GM21576 (cell line): Measurements from ENCODE around the gene FOXN3.

ENCODE experiments used
- ATAC-seq: cut with Tn5 transposase; IDR thresholded peaks from one replicate; pipeline ENCODE4 v1.9.1; 2021; ENCODE audit warnings: mild to moderate bottlenecking, moderate library complexity; ENCODE audit not compliant: unreplicated experiment

FOXN3 gene

DNA sequence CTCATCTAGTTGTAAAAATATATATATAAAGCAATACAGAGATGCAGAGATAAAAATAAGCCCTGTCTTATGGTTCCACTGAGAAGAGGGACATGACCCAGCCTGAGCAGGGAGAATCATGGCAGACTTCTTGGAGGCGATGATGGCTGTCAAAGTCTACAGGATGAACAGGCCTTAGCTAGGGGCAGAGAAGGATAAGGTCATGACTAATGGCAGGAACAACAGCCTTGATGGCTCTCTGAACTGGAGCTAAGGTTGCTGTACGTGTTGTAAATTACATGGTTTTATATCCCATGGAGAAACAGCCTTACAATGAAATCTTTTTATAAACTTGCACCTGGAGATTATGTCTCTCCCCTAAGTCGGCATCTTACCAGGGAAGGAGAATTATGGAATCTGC, 32.4 kb downstream of the FOXN3 start:
- no peak for ATAC-seq

DNA sequence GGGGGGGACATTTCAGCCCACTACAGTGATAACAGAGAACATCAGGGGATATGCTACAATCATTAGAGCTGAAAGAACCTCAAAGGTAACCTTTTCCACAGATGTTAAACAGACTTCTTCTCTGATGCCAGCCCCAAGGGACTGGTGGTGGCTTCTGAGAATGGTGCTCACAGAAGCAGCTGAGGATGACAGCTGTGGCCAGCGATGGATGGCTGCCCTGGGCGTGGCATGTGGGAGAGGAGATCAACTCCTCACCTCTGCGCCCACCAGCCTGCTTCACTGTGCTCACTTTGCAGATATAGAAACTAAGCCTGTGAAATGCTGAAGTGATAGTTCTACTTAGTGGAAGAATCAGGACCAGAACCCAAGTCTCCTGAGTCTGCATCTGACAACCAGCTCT, 33.0 kb downstream of the FOXN3 start:
- ATAC-seq: peak; percentile 91

DNA sequence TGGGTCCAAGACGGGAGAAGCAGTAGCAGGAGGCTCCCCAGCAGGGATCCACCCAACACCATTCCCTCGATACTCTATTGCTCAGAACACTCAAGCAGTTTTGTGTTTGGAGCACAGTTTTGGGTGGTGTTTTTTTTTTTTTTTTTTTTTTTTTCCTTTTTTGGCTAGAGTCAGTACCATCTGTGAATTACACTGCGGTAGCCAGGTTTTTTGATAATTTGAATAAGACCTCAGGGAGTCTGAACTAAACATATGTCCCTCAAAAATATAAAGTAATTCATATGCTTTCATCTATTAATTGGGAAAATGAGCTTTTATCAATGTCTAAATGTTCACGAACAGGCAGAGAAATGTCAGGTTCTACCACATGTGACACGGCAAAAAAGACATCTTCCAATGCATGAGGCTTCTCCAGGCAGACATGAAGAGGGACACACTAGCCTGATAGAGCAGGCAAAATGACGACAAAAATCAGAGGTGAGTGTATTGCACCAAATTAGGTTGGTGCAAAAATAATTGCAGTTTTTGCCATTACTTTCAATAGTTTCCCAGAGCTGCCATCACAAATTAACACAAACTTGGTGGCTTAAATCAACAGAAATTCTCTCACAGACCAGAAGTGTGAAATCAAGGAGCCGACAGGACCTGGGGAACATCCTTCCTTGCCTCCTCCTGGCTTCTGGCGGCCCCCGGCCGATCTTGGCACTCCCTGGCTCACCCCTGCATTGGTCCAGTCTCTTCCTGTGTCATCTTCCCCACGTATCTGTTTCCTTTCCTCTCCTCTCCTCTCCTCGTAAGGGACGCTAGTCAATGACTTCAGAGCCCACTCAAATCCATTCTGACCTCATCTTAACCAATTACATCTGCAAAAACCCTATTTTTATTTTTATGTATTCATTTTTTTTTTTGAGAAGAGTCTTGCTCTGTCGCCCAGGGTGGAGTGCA, 33.9 kb downstream of the FOXN3 start:
- no peak for ATAC-seq

DNA sequence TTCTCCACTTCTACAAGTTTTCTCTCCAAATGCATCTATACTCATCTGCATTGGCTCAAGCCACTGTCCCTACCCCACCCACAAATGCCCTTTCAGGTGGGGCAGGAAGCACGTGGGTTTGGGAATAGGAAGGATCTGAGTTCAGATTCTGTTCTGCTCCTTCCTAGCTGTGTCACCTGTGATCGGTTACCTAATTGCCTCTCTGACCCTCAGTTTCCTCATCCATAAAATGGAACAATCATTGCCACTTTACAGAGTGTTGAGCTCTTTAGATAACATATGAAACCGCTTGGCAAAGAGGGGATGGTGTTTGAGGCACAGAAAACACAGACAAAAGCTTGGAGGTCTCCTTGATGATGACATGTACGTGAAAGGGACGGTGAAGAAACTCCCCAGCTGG, 34.5 kb downstream of the FOXN3 start:
- no peak for ATAC-seq

DNA sequence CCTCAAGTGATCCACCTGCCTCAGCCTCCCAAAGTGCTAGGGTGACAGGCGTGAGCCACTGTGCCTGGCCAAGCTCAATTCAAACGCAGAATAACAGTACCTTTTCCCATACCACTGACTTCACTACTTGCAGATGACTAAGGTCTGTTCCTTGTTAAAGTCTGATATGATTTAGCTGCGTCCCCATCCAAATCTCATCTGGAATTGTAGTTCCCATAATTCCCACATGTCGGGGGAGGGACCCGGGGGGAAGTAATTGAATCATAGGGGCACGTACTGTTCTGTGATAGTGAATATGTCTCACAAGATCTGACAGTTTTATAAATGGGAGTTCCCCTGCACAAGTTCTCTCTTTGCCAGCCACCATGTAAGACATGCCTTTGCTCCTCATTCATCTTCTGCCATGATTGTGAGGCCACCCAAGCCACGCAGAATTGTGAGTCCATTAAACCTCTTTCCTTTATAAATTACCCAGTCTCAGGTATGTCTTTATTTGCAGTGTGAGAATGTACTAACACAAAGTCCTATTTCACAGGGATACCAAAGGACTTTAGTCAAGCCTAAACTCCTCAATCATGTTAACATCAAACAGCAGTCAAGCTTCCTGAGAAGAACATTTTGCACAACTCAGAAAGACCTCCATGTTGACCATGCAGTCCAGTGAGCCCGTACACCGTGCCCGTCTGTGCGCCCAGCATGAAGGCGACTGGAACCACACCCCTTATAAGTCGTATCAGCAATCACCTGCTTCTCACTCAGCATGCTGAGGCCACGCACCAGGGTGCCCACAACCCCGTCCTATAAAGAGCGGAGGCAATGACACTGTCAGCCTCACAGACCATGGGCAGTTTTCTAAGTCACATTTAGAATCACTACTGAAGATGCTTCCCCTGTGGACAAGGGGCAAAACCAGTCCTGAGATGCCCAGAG, 36.9 kb downstream of the FOXN3 start:
- ATAC-seq: no peak

DNA sequence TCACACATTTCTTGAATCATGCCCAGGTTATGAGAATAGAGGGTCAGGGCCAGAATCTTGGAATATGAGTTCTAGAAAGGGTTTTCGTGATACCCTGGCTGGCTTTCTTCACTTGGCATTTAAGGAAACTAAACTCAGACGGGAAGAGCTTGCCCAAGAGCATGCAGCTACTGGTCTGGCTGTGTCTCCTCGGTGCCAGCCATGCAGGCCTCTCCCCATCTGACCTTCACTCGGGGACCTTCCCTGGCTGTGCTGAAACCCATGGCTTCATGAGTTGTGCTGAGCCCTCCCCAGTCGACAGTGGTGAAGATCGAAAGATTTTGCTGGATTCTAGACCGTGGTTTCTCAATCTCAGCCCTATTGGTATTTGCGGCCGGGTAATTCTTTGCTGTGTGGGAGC, 38.0 kb downstream of the FOXN3 start:
- ATAC-seq: no peak

DNA sequence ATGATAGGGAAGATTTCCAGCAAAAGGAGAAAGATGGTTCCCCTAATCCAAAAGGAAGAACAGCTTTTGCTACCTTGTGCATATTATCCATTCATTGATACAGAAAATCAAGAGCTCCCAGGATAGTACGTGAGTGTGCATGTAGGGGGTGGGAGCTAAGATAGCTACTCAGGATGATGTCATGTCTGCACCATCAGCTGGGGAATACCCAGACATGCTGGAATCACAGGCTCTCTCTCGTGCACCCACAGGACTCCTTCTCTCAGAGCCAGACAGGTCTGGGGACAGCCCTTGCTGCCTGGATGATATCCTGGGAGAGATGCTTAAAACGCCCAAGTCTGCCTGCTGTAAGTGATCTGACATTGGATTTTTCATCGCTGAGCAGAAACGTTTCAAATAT, 38.9 kb downstream of the FOXN3 start:
- peak; percentile 80 for ATAC-seq

DNA sequence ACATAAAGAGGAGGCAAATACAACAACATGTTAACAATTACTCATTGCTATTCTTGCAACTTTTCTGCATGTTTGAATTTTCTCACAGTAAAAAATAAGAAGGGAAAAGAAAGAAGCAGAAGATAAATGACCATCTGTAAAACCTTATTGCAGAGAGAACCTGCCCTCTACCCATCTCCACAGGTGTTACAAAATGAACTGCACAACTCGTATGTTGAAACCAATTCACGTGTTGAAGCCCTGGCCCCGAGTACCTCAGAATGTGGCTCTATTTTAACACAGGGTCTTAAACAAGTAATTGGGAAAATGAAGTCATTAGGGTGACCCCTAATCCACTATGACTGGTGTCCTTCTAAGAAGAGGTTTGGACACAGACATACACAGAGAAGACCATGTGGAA, 39.5 kb downstream of the FOXN3 start:
- no peak for ATAC-seq

DNA sequence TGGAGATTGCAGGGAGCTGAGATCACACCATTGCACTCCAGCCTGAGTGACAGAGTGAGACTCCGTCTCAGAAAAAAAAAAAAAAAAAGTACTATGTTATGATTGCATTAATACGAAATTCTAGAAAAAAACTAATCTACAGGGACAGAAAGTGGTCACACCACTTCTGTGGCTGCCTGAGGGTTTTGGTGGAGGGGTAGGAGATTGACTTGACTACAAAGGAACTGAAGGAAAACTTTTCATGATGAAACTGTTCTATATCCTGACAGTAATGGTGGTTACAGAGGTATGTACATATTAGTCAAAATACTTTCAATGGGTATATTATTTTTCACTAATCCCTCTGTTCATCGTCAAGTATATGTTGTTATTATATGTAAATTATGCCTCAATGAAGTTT, 42.1 kb downstream of the FOXN3 start:
- no peak for ATAC-seq

DNA sequence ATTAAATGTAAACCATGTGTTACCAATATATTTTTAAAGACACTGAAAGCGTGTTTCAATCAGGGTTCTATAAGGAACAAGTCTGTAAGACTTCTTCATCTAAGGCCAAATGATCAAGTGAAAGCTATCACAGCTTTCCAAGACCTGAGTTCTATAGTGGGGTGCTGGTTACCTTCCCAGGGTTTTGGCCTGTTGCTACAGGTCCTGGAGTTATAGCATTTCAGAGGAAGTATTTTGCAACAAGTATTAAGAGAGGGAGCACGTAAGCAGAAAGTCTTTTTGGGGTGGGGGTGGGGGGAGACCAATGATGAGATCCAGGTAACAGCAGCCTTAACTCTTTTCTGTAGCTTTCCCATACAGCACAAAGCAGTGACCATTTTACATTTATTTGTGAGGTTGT, 43.8 kb downstream of the FOXN3 start:
- ATAC-seq: no peak

DNA sequence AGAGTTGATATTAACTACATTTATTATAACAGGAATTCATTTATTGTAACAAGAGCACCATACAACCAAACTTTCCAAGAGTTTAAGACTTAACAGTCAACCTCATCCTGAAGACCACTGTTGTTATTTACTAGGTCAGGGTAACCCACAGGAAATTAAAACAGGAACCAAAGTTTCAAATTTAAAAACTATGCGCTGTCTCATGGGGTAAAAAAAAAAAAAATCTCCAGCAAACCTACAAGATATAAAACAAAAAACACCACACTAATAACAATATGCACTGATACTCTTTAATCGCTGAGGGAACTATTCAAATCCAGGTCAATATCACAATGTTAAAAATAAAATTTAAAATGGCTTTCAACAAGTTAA, 44.5 kb downstream of the FOXN3 start:
- ATAC-seq: no peak

DNA sequence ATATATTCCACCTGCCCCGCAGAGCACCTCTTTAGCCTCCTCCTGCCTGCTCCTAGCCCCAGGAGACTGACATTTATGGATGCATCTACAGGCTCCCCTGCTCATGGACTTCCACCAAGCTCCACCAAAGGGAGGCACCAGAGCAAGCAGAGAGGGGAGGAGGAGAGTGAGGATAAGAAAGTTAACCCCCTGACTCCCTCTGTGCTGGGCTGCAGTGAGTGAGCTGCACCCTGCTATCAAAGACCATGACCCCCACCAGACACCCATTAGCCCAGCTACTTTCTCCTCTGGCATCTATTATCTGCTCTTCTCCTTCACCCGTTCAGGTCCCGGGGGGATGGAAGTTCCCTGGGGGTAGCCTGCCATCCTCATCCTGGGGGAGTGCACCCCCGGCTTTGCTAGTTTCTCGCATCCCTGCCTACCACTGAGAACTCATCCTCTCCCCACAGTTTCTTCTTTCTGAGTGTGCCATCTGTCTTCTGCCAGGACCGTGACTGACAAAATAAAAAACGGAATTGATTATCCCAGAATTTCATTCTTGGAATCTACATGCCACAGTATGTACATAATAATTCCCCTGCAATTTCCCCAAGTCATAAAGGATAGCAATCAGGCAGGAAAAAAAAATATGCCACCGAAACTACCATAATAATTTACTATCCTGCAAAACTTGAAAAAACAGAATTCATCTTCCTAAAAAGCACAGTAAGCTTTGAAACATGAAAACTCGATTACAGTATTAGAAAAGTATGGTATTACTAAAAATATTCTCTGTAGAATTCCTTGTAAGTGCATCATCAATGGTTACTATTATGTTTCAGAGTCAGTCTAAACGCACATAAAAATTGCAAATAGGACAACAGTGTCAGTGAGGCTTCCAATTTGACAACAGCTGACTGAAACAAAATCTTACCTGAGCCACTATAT, 45.2 kb downstream of the FOXN3 start:
- no peak for ATAC-seq

DNA sequence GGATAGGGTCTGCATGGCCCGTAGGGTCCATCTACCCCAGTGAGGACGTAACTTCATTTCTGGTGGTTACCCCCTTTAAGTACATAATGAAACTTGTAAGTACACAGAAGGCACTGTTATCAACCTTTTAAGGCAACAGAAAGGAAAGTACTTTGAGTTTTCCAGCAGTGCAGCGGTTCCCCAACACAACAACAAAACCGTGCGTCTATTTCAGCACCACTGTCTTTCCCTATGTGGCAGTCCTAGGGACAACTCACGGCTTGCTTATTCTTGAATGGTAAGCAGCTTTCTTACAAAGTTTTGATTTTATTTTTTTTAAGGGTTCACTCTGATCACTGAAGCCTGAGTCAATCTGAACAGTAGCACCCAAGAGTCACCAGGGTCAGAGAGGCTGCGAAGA, 46.3 kb downstream of the FOXN3 start:
- no peak for ATAC-seq

DNA sequence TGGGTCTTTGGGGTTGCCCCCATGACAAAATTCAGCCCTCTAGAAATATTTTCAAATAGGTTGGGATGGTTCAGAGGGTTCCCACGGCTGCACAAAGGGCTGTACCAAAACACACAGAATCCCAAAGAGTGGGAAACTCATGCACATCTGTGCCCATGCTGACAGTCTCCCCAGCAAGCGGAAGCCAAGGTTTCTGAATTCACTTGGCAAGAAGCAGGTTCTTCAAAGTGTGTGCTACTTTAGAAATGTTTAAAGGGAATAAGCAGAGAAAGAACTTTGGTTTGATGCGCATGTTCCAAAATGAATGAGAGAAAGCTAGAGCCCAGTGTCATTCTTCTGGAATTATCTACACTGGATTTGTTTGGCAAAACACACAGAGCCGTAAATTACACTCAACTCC, 46.7 kb downstream of the FOXN3 start:
- ATAC-seq: no peak

DNA sequence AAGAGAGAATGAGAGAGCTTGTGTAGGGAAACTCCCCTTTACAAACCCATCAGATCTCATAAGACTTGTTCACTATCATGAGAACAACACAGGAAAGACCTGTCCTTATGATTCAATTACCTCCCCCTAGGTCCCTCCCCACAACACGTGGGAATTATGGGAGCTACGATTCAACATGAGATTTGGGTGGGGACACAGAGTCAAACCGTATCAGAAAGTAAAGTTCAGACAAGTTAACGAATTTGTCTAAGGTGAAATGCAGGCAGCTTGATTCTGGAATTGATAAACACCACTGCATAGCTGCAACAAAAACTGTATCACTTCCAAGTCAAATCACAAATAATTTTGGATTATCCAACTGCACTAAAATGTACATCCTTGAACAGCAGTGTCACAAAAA, 47.4 kb downstream of the FOXN3 start:
- ATAC-seq: no peak

DNA sequence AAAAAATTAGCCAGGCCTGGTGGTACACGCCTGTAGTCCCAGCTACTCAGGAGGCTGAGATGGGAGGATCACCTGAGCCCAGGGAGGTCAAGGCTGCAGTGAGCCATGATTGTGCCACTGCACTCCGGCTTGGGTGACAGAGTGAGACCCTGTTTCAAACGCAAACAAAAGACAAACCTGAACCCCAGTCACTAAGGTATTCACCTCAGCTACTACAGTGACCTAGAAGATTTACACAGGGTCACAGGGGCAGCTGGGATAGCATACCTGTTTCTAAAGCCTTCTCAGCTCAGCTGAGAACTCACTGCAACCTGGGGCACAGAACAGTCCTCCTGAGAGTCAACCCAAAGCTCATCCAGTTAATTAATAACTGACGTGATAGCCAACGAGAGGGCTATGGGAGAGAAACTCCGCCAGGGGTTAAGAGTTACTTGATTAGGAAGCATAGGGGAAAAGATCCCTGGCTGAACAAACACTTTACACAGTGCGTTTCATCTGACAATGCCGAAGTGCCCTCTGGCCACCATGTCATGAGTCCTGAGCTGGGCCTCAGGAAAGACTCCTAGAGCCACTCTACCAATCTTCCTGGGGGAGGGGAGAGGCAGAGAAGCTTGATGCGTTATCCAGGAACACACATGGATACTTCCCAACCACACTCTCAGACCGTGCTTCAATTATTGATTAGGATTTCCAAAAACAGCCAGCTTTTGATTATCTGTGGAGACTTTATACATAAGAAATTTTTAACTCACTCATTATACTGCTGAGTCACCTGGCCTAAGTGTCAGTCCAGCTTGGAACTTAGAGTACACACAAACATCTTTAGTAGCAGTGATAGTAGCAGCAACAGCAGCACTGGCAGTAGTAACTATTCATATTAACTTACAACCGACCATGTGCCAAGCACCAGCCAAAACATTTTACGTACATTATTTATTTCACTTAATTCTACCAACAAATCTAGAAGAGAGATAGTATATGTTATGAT, 48.2 kb downstream of the FOXN3 start:
- no peak for ATAC-seq

DNA sequence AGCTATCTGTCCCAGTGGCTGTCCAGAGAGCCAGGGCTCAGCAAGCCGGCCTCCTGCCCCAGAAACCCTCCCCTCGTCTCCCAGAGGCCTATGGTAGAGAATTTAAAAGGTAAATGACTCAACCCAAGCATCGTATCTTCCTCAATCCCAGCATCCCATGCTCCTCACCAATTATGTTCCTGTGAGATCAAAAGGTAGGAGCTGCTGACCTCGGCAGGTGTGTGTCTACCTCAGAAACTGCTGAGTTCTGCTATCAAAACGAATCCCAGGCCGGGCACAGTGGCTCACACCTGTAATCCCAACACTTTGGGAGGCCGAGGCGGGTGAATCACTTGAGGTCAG, 49.3 kb downstream of the FOXN3 start:
- ATAC-seq: no peak

DNA sequence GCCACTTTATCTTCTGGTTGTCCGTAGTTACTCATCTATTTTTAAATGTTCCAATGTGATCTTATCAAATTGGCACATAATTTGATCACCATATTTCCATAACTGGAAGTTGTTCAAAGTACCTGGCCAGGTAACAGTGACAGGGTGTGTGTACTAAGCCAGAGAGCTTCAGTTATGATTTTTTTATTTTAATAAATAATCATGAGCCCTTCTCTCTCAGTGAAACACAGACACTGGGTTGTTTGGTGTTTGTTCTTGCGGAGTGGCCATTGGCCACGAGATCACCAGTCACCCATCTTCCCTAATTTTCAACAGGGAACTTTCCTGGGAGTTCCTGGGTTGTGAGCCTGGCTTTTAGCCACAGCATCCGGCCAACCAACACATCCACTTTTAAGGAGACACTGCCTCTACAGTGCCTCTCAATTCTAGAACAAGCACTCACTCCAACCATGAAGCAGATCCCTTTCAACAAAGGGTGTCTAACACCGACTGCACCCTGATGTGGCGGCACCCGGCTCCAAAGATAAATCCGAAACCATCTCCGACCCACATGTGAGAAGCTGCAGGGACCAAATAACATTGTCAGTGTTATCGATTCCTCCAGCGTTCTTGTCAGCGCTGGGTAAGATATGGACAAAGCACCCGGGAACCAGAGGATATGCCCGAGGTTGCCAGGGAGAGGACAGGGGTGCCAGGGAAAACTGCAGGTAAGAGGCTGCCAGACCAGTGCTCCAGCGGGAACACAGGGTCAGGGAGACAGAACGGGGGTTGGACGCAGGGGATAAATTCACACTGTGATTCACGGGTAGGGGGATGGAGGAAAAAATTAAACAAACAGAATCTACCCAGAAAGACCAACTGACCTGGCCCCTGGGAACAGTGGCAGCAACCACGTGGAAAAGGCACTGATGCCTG, 49.9 kb downstream of the FOXN3 start:
- no peak for ATAC-seq
